GM13977 (cell line): ENCODE results near the gene CSTB.

Experiments
- DNase-seq: peaks from one replicate; pipeline ENCODE4 v3.0.0; 2012; ENCODE audit warnings: low spot score
- CTCF ChIP-seq: IDR thresholded peaks from 2 replicates; pipeline ENCODE4 v1.5.1; 2012; ENCODE audit warnings: mild to moderate bottlenecking, control low read depth; ENCODE audit not compliant: insufficient read depth; ENCODE audit errors: extremely low read depth, missing control alignments
- in situ Hi-C: fragments of 300-500 bp; cut with MboI; formaldehyde crosslinking; loops from one replicate; pipeline ENCODE4 v1.12.0; 2022; ENCODE audit warnings: low sequenced_read_pairs, low pct_unique_long_range_greater_than_20kb, mixed read lengths, inconsistent platforms; ENCODE audit not compliant: unreplicated experiment

The CSTB gene

GRCh38 chr21:43774163-43774562 lies 1.9 kb downstream of the CSTB start:
- no peak for DNase-seq
- in situ Hi-C loops = no loop called here
- no peak for TF ChIP-seq CTCF

- DNase-seq = no peak
- no peak for TF ChIP-seq CTCF
- in situ Hi-C loops = no loop called here
These were observed 3.7 kb downstream of the CSTB start for GRCh38 chr21:43772425-43772821.

- in situ Hi-C loops = no loop called here
- no peak for DNase-seq
- TF ChIP-seq CTCF = no peak
These were observed 4.2 kb downstream of the CSTB start for GRCh38 chr21:43771698-43772424.

GRCh38 chr21:43771199-43771675 lies 4.9 kb downstream of the CSTB start:
- no peak for TF ChIP-seq CTCF
- DNase-seq = no peak
- in situ Hi-C loops = no loop called here

- in situ Hi-C loops = no loop called here
- no peak for TF ChIP-seq CTCF
- DNase-seq = no peak
These were observed 5.9 kb downstream of the CSTB start for GRCh38 chr21:43770066-43770655.

GRCh38 chr21:43769325-43769958 lies 6.7 kb downstream of the CSTB start:
- in situ Hi-C loops = no loop called here
- no peak for TF ChIP-seq CTCF
- no peak for DNase-seq
